ENCODE data around the gene PGS1. TPM values are rescaled to one million over a fixed set of nuclear protein-coding genes. Genes with fewer than 3 reads are reported as not detected.
"Not testable (repeated sequence)": the region's sequence is repeated elsewhere in the genome, so short reads cannot be mapped to it uniquely, and the experiment has no call there.

The PGS1 gene
- total RNA-seq = 32.0 and 40.0 TPM in 2 replicates

DNA sequence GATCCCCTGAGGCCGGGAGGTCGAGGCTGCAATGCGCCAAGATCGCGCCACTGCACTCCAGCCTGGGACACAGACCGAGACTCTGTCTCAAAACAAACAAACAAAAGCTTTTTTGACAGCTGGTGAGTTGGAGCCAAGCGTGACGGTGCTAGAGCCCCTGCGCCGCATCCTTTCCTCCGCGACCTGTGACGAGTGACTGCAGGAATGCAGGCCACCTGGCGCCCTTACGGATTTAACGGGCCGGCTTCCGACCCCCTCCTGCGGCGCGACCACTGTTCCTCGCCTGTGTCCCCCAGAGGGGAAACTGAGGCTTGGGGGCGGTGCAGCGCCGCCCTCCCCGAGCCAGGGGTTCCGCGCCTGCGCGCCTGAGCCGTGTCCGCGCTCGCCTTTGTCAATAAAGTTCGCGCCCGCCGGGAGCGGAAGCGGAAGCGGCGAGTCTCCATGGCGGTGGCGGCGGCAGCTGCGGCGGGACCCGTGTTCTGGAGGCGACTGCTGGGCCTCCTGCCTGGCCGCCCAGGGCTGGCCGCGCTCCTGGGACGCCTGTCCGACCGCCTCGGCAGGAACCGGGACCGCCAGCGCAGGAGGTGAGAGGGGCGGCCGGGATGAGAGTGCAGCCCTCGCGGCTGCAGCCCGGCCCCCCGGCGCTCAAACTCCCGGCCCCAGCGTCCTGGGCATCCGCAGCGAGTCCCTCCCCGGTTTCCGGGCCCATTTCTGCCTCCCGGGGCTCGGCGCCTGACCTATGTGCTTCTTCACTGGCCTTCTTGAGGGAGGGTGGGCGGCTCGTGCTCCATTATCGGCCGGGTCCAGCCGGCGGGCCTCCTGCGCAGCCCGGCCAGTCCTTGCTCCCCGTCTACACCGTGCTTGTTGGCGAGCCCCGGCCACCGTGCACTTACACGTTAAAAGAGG is at the start of gene PGS1:
TSS of gene PGS1 (plus strand) at position 425 of the 906 bp plus-strand sequence. CDS start at position 442, 17 bp downstream.
- no peak for DNase-seq (ENCODE audit: low read depth, low spot score)

DNA sequence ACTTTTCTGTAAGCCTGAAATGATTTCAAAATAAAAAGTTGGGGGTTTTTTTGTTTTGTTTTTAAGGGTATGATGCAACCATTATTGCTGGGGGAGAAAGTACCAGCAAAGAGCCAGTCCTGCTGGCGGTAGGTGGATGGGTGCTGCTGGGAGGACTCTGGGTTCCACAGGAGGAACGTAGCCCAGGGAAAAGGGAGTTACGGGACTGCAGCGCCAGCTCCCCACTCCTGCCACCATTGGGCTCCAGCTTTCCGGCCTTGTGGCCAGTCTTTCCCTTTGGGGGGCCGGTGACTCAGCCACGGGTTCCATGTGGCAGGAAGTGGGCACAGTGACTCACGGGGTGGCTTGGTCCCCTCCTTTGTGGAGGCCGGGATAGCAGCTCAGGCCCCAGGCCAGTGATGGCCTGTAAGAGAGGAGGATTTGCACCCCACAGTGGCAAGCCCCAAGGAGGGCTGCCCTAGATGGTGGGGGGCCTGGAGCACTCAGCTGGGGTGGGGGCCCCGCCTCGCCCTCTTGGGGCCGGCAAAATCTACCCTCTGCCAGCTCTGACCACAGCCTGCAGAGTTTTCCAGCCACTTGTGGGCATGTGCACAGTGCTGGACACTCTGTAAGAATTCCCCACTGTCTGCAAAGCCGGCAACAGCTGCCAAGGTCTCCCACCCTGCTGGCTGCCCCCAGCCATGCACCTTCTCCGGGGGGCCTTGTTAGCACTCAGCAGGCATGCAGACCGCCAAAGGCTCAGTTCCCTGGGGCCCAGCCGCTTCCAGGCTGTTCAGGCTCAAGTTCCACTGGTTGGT is 49.0 kb upstream of the PGS1 start:
- DNase-seq (ENCODE audit: low read depth, low spot score) = no peak

DNA sequence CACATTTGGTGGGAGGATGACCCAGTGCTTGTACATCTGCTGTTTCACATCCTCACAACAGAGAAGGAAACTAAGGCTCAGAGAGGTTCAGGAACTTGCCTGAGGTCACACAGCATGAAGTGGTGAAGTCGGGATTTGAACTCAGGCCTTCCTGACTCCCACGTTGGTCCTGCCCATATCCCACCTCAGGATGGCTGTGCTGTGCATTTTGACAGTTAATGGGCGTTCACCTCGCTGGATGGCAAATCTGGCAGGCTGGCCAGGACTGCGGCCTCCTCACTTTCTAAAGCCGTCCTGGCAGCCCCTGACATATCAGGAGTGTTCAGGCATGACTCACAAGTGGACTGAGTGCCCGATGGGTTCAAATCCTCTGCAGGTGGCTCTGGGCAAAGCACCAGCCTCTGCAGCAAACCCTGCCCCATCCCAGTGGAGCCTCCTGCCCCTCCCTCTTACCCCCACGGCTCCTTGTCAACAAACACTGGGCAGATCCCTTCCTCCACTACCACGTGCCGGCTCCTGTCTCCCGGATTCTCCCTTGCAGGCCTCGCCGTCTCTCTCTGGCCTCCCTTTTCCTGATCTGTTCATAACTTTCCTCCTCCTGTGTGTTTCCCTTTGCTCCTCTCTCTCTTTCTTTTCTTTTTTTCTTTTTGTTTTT is 47.8 kb upstream of the PGS1 start:
- no peak for DNase-seq (ENCODE audit: low read depth, low spot score)

DNA sequence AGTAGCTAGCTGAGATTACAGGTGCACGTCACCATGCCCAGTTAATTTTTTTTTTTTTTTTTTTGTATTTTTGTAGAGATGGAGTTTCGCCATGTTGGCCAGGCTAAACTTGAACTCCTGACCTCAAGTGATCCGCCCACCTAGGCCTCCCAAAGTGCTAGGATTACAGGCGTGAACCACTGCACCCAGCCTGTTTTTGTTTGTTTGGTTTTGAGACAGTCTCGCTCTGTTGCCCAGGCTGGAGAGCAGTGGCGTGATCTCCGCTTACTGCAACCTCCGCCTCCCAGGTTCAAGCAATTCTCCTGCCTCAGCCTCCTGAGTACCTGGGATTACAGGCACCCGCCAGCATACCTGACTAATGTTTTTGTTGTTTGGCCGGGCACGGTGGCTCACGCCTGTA is 47.1 kb upstream of the PGS1 start:
- DNase-seq (ENCODE audit: low read depth, low spot score) = not testable (repeated sequence)

DNA sequence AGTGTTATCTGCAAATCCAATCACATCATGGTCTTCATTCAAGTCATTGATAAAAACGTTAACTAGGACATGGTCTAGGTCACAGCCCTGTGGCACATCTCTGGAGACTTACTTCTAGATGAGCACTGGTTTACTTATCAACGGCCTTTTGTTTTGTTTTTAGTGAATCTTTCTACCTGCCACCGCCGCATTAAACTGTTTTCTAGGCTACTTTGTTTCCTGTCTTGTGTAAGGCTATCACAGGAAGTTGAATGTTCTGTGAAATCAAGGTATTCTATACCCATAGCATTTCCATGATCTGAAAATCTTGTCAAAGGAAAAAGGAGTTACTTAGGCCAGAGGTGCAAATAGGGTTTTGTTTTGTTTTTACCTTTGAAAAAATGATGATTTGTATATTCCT is 45.5 kb upstream of the PGS1 start:
- no peak for DNase-seq (ENCODE audit: low read depth, low spot score)

DNA sequence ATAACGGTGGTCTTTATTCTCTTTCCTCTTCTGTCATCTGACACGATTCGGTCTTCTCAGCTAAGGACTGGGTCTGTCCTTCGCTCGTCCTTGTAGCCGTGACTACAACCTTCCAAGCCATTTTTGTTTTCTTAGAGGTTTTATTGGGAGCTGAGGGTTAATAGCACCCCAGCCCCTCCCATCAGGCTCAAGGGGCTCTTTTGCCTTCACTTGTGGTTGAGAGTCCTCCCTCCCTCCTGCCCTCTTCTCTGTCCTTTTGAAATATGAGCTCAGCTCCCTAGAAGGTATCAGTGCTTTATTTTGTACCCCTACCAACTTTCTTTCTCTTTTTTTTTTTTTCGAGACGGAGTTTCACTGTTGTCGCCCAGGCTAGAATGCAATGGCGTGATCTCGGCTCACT is 43.2 kb upstream of the PGS1 start:
- no peak for DNase-seq (ENCODE audit: low read depth, low spot score)

DNA sequence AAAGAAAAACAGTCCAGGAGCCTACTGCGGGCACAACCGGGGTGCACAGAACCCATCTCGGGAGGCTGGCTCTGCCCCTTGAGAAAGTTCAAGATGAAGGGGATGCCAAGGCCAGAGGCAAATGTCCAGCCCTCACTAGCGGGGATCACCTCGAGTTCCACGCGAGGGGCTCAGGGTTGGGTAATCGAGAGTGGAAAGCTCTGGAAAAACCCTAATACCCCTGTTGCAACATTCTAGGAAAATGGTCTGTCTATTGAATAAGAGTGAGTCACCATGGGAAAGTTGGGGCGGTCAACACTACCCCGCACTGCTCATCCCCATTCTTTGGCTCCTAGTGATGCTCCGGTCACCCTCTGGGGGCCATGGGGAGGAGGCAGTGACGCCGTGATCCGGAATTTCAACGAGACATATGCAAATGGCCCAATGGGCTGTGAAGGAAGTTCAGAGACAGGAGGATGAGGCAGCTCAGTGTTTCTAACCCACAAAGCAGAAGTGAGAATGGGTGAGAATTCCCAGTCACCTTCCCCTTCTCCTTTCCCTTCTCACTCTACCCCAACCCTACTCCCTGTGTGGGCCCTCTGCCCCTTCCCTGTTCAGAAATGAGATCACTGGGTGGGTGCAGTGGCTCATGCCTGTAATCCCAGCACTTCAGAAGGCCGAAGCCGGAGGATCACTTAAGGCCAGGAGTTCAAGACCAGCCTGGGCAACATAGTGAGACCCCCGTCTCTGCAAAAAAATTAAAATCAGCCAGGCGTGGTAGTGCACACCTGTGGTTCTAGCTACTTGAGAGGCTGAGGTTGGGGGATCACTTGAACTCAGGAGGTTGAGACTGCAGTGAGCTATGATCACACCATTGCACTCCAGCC is 41.0 kb upstream of the PGS1 start:
- DNase-seq (ENCODE audit: low read depth, low spot score) = no peak

DNA sequence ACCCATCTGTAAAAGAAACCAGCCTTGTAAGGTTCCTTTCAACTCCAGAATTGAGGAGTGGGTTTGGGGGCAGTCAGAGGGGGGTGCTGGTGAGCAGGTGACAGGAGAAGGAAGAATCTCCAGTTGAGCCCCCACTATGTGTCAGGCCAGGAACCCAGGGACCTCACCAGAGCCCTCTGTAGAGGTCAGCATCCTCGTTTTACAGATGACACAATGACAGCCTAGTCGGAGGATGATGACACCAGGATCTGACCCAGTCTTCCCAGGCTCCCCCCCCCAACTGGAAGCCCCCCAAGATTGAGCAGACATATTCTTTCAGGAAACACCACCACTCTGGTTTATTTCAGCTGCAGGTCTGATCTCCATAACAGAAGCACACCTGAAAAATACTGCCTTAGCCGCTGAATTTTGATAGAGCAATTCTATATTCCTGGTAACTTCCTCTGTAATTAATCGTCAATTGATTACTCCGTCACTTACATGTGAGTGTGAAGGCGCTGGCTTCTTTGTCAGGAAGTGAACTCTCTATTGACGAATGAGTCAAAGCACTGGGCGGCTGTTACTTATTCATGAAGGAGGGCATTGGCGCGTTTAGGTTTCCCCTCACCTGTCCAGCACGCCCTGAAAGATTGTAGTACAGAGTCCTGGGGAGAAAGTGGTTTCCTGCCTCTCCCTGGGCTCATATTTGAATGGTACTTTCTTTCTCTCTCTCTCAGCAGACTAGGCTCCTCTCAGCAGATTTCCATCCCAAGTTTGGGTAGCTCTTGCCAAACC is 39.8 kb upstream of the PGS1 start:
- DNase-seq (ENCODE audit: low read depth, low spot score) = no peak

DNA sequence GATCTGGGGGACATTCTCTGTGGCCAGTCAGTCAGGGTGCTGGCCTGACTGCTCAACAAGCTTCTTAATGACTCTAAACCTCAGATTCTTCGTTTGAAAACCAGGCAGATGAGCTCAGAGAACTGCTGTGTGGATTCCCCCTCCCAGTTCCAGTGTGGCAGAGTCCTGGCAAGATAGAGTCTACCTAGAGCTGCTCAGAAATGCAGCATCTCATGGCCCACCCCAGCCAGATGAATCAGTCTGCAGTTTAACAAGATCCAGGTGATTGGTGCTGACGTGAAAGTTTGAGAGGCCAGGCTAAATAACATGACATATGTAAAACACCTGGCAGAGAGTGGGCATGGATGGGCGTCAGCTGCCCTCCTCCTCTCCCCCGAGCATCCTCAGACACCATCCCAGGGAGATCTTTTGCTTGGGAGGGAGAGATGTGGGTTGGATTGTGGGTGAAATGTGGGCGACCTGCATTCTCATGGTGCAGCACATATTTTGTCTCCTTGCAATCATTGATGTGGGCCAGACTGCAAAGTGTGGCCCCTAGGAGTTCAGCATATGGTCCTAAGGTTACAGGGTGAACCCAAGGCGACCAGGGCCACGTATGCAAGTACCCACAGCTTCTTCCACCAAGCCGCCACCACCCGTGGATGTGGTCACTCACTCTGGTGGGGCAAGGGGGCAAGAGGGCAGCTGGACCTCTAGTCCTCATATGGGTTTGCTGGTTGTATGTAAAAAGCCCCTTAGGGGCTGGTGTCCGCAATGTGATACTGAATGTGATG is 38.1 kb upstream of the PGS1 start:
- no peak for DNase-seq (ENCODE audit: low read depth, low spot score)

- DNase-seq (ENCODE audit: low read depth, low spot score) = no peak
Measured at GRCh38 chr17:78341559-78342448, 36.6 kb upstream of the PGS1 start.

DNA sequence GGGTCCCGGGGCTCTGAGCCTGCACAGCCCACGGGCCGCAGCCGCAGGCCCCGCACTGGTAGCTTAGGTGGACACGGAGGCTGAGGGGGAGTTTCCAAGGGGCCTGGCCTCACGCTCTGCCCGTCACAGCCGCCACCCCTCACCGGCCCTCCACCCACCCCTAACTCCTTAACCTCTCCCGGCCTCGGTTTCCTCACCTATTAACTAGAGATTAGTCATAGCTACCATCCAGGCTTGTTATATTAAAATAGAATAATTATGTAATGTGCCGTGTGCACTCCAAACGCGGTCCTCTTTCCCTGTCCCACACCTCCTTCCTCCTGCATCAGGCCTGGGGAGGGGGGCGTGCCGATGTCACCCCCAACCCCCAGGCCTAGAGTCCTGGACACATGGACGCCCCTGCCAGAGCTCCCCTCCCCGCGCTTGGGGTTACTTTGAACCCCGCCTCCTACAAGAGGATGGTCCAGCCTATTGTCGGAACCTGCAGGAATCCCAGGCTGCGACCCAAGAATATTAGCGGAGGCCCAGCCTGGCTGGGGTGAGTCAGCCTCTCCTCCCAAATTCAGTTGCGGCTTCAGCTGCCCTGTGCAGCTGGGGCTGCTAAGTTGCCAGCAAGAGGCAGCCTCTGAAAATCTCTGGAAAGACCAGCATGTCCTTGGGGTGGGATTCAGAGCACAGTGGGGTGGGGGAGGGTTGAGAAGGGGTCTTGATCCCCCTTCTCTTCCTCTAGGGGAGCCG is 35.8 kb upstream of the PGS1 start:
- DNase-seq (ENCODE audit: low read depth, low spot score) = no peak

- DNase-seq (ENCODE audit: low read depth, low spot score) = no peak
Measured at GRCh38 chr17:78343187-78343542, 35.3 kb upstream of the PGS1 start.

GRCh38 chr17:78343543-78344201 is 34.8 kb upstream of the PGS1 start:
- DNase-seq (ENCODE audit: low read depth, low spot score) = no peak

DNA sequence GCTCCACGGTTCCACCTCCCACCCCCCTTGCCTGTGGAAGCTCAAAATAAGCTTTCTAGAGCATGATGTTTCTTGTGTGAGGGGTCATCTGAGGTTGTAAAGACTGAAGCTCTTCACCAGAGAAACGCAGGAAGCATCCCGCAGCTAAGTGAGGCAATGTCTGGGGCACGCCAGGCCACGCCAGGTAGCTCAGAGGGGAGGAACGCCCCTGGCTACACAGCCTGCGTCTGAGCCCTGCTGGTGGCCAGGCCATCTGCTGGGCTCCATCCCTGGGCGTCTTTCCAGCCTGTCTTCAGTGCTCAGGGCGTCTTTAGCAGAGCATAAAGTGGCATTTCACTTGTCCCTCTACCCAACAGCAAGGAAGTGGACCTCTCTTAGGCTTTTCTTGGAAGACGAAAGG is 33.8 kb upstream of the PGS1 start:
- DNase-seq (ENCODE audit: low read depth, low spot score) = no peak

- no peak for DNase-seq (ENCODE audit: low read depth, low spot score)
Measured at GRCh38 chr17:78345172-78345571, 33.3 kb upstream of the PGS1 start.

DNA sequence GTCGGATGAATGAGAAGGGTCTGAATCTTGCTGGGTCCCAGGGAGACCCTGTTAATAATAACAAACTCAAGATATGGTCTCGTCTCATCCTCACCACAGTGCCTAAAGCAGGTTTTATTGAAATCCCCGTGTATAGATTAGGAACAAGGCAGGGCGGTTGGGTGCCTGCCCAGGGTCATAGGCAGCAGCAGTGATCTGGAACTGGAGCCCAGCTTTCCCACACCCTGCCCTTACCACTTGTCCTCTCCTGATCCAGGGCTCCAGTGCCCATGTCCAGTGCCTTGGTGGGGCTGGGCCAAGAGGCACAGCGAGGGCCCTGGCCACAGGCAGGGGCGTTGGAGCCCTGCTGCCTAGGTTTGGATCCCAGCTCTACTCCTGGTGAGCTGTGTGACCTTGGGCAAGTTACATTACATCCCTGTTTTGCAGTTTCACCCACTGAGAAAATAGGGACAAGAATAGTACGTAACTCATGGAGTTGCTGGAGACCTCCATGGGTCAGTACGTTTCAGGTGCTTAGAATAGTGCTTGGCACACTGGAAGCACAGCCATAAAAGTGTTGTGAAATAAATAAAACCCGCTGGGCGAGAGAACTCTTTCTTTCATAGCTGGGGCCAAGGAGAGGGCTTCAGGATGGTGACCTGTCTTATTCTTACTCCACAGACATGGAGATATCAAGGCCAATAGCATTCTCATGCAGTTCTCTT is 32.5 kb upstream of the PGS1 start:
- no peak for DNase-seq (ENCODE audit: low read depth, low spot score)
